Effector memory CD4-positive, alpha-beta T cell (primary cell): ENCODE data around the gene FAF1.

Source experiments
- DNase-seq, 3 donors: peaks; one replicate each; pipeline ENCODE4 v3.0.0-alpha.2; 2020
- H3K27ac ChIP-seq: 2 replicates; pipeline ENCODE4 v1.7.0; 2013; ENCODE audit warnings: mild to moderate bottlenecking, low read length, moderate library complexity; ENCODE audit not compliant: insufficient read depth, poor library complexity, severe bottlenecking
- H3K27me3 ChIP-seq: replicated peaks from 2 replicates; pipeline ENCODE4 v1.7.0; 2013; ENCODE audit warnings: mild to moderate bottlenecking, low read length; ENCODE audit not compliant: insufficient read depth, control insufficient read depth, poor library complexity, severe bottlenecking
- H3K36me3 ChIP-seq: 2 replicates; pipeline ENCODE4 v1.7.0; 2013; ENCODE audit warnings: mild to moderate bottlenecking, low read length, moderate library complexity; ENCODE audit not compliant: control insufficient read depth, insufficient read depth
- H3K4me1 ChIP-seq: 2 replicates; pipeline ENCODE4 v1.7.0; 2013; ENCODE audit warnings: low read length, mild to moderate bottlenecking; ENCODE audit not compliant: control insufficient read depth, insufficient read depth, poor library complexity, severe bottlenecking
- H3K4me3 ChIP-seq: 2 replicates; pipeline ENCODE4 v1.7.0; 2013; ENCODE audit warnings: low read length, low read depth, mild to moderate bottlenecking; ENCODE audit not compliant: insufficient read depth, poor library complexity, severe bottlenecking
- H3K9me3 ChIP-seq: 2 replicates; pipeline ENCODE4 v1.7.0; 2013; ENCODE audit warnings: mild to moderate bottlenecking, low read length, moderate library complexity; ENCODE audit not compliant: control insufficient read depth

The FAF1 gene

GRCh38 chr1:50993645-50994044 is 33.6 kb upstream of the FAF1 start:
- no peak for DNase-seq
- Histone ChIP-seq H3K27ac (no peak overlapping the region), H3K9me3 (no peaks in the 10 kb centered on the region), H3K4me3 (no peak overlapping the region), H3K36me3 (no peaks in the 10 kb centered on the region), H3K4me1 (no peaks in the 10 kb centered on the region), H3K27me3 (no peaks in the 10 kb centered on the region)

GRCh38 chr1:50992532-50993318 is 32.7 kb upstream of the FAF1 start:
- Histone ChIP-seq H3K27me3 (no peaks in the 10 kb centered on the region), H3K36me3 (no peaks in the 10 kb centered on the region), H3K9me3 (no peaks in the 10 kb centered on the region), H3K4me1 (no peaks in the 10 kb centered on the region), H3K27ac (no peak overlapping the region), H3K4me3 (no peak overlapping the region)
- DNase-seq, result no peak

- no peak for DNase-seq
- no peaks in the 10 kb centered on the region for H3K4me1 ChIP-seq
- no peaks in the 10 kb centered on the region for H3K27me3 ChIP-seq
- no peaks in the 10 kb centered on the region for H3K36me3 ChIP-seq
- no peaks in the 10 kb centered on the region for H3K9me3 ChIP-seq
- H3K4me3 ChIP-seq, result no peak overlapping the region
- H3K27ac ChIP-seq, result no peak overlapping the region
Measured at GRCh38 chr1:50989694-50990093, 29.6 kb upstream of the FAF1 start.

GRCh38 chr1:50986653-50987052 is 26.6 kb upstream of the FAF1 start:
- Histone ChIP-seq H3K4me3 (no peak overlapping the region), H3K27me3 (no peaks in the 10 kb centered on the region), H3K4me1 (no peaks in the 10 kb centered on the region), H3K36me3 (no peaks in the 10 kb centered on the region), H3K27ac (no peak overlapping the region), H3K9me3 (no peaks in the 10 kb centered on the region)
- no peak for DNase-seq

- no peaks in the 10 kb centered on the region for H3K27me3 ChIP-seq
- H3K36me3 ChIP-seq, result no peaks in the 10 kb centered on the region
- no peak overlapping the region for H3K4me3 ChIP-seq
- no peak for DNase-seq
- no peak overlapping the region for H3K27ac ChIP-seq
- H3K9me3 ChIP-seq, result no peaks in the 10 kb centered on the region
- no peaks in the 10 kb centered on the region for H3K4me1 ChIP-seq
Measured at GRCh38 chr1:50985094-50985493, 25.0 kb upstream of the FAF1 start.

GRCh38 chr1:50983219-50983802 is 23.2 kb upstream of the FAF1 start:
- Histone ChIP-seq H3K36me3 (no peaks in the 10 kb centered on the region), H3K27me3 (no peaks in the 10 kb centered on the region), H3K9me3 (no peaks in the 10 kb centered on the region), H3K4me1 (peaks cover 7% of the 10 kb centered on the region), H3K27ac (no peak overlapping the region), H3K4me3 (no peak overlapping the region)
- no peak for DNase-seq

- Histone ChIP-seq H3K27ac (no peak overlapping the region), H3K9me3 (no peaks in the 10 kb centered on the region), H3K27me3 (peaks cover 1% of the 10 kb centered on the region), H3K4me1 (peaks cover 8% of the 10 kb centered on the region), H3K4me3 (no peak overlapping the region), H3K36me3 (no peaks in the 10 kb centered on the region)
- DNase-seq, result no peak
Measured at GRCh38 chr1:50982611-50983010, 22.5 kb upstream of the FAF1 start.

GRCh38 chr1:50981741-50982140 is 21.7 kb upstream of the FAF1 start:
- Histone ChIP-seq H3K27me3 (peaks cover 10% of the 10 kb centered on the region), H3K4me3 (no peak overlapping the region), H3K27ac (no peak overlapping the region)

GRCh38 chr1:50980505-50980904 is 20.4 kb upstream of the FAF1 start:
- H3K4me3 ChIP-seq, result no peak overlapping the region
- peaks cover 11% of the 10 kb centered on the region for H3K27me3 ChIP-seq
- no peaks in the 10 kb centered on the region for H3K9me3 ChIP-seq

More at GRCh38 chr1:50981741-50982140, 21.7 kb upstream of the FAF1 start:
- Histone ChIP-seq H3K9me3 (no peaks in the 10 kb centered on the region), H3K36me3 (no peaks in the 10 kb centered on the region), H3K4me1 (peaks cover 14% of the 10 kb centered on the region)
- DNase-seq, result no peak

GRCh38 chr1:50979937-50980336 is 19.9 kb upstream of the FAF1 start:
- Histone ChIP-seq H3K4me3 (no peak overlapping the region), H3K27me3 (peaks cover 11% of the 10 kb centered on the region), H3K36me3 (no peaks in the 10 kb centered on the region), H3K27ac (no peak overlapping the region), H3K4me1 (peaks cover 24% of the 10 kb centered on the region), H3K9me3 (no peaks in the 10 kb centered on the region)
- no peak for DNase-seq

More at GRCh38 chr1:50980505-50980904, 20.4 kb upstream of the FAF1 start:
- H3K27ac ChIP-seq, result no peak overlapping the region
- H3K36me3 ChIP-seq, result no peaks in the 10 kb centered on the region
- no peak for DNase-seq
- peaks cover 24% of the 10 kb centered on the region for H3K4me1 ChIP-seq
